HG03520 (cell line): ENCODE results near the gene PNO1.
A peak's percentile ranks its signal among the peaks of the same experiment; 100 is the strongest.
"Not testable (repeated sequence)": the region's sequence is repeated elsewhere in the genome, so short reads cannot be mapped to it uniquely, and the experiment has no call there.

Source experiments
- ATAC-seq: cut with Tn5 transposase; IDR thresholded peaks from one replicate; pipeline ENCODE4 v1.9.1; 2021; ENCODE audit warnings: mild to moderate bottlenecking, moderate library complexity; ENCODE audit not compliant: unreplicated experiment

The PNO1 gene

DNA sequence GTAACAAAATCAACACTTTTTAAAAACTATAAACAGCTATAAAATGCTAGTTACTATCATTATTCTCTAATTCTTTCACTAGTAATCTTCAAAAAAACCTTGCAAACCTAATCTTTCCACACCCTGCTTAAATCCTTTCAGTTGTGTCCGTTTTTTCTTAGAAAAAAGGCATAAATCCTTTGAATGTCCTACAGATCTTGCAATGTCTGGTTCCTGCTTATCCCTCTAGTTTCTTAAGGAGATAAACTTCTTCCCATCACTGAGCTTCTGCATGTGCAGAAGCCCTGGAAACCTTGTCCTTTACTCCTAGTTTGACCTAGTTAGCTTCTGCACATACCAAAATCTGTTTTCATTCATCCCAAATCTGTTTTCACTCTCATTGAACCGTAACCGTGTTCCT is 1.3 kb upstream of the PNO1 start:
- no peak for ATAC-seq

DNA sequence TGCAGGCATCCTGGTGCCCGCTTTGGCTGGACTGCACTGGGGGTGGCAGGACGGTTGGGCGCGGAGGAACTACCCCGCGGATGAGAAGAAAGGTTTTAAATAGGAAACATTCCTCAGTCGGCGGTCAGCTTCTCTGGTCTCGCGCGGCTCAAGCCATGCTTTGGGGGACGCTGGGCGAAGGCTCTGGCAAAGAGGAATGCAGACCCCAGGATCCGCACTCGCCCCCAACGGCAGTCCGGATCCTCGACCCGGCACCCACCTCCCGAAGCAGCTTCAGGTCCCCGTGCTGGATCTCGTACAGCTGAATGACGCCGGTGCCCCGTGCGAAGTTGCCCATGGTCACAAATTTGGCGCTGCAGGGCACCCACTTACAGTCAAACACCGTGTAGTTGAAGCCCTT is 686 bp upstream of the PNO1 start:
- peak; percentile 26 for ATAC-seq

DNA sequence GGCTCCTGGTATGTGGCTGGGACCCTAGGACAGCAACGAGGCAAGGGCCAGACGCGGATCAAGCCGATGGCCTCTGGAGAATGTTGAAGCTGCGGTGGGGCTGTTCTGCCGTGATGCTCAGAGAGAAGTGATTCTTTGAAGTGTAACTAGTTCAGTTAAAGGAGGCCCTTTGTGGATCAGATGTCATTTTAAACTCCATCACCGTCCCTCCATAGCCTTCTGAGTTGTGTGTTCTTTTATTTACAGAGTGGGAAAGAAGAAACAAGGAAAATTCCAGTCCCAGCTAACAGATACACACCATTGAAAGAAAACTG is 403 bp downstream of the PNO1 start:
- ATAC-seq: no peak

DNA sequence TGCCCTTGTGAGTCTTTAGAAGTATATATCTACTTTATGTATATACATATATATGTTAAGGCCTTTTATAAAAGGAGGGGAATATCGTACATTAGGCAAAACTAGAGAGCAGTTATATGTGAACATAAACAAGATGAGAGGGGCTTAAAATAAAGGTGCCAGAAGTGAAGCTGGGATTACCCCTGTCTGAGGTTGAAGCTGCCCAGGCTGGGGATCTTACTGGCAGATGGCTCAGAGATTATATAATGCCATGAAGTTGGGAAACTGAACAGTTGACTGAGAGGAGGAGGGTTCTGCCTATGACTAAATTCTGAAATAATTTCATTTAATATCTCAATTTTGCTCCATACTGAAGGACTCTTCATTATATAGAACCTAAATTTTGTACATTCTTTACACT is 6.0 kb downstream of the PNO1 start:
- no peak for ATAC-seq

DNA sequence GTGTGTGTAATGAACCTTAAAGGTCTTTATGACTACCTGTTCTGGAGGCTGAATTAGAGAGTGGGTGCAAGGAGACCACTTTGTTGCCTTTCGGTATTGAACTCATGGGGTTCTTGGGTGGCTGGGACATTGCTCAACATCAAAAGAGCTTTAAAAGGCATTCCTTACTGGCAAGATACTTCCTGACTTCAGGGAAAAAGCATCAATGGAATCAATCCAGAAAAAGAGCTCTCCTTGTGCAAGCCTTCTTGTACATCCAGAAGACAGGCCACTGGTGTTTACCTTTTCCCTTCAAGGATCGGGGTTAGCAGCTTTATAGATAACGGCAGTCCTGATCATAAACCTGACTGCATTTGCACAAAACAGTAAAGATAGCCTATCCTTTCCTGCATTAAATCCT is 9.5 kb downstream of the PNO1 start:
- ATAC-seq: no peak

- no peak for ATAC-seq
These were observed 11.6 kb downstream of the PNO1 start for GRCh38 chr2:68169308-68169707.

DNA sequence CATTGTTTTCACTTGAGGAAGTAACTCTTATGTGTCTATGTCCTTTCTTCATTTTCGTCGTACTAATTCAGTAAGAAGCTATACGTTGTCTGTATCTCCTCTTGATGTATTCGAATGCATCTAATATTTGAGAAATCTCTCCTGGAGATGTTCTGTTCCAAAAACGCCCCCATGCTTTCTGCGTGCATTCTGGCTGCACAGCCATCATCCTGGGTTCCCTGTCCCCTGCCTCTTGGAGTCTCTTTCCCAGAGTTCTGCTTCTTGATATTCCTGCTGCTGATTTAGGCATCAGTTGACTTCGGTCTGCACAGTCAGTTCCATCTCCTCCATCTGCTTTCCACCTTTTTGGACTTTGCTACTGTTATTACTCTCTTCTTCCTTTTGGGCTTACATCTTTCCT is 13.5 kb downstream of the PNO1 start:
- no peak for ATAC-seq

- ATAC-seq: no peak
These were observed 14.0 kb downstream of the PNO1 start for GRCh38 chr2:68171684-68172083.

GRCh38 chr2:68172521-68172920 is 14.8 kb downstream of the PNO1 start:
- no peak for ATAC-seq

GRCh38 chr2:68172990-68173700 is 15.5 kb downstream of the PNO1 start:
- no peak for ATAC-seq

- ATAC-seq: not testable (repeated sequence)
These were observed 17.5 kb downstream of the PNO1 start for GRCh38 chr2:68175210-68175609.

- no peak for ATAC-seq
These were observed 19.0 kb downstream of the PNO1 start for GRCh38 chr2:68176657-68177056.

DNA sequence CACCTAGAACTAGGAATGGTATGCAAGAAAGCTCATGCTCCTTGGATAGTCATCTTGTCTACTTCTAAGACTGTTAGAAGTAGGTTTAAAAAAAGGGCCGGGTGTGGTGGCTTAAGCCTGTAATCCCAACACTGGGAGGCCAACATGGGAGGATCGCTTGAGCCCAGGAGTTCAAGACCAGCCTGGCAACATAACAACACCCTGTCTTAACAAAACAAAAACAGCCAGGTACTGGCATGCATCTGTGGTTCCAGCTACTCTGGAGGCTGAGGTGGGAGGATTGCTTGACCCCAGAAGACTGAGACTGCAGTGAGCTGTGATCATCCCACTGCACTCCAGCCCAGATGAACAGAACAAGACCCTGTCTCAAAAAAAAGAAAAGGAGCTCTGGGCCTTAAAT is 19.9 kb downstream of the PNO1 start:
- ATAC-seq: no peak

DNA sequence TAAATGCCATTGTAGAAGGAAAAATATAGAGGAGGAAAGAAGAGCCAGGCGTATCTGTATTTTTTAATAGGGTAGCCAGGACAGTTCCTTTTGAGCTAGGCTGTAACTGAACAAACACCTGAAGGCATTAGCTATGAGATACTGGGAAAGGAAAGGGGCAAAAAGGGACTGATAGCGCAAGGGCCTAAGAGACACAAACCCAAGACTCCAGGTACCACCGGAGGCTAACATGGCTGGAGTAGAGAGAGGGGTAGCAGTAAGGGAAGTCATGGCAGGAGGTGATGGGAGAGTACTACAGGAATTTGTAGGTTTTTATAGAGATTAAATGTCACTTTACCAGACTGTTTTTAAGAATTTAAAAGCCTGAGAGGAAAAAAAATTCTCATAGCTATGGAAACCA is 20.7 kb downstream of the PNO1 start:
- ATAC-seq: no peak

- no peak for ATAC-seq
These were observed 21.4 kb downstream of the PNO1 start for GRCh38 chr2:68178954-68179627.

GRCh38 chr2:68182902-68183301 is 25.2 kb downstream of the PNO1 start:
- ATAC-seq: no peak

DNA sequence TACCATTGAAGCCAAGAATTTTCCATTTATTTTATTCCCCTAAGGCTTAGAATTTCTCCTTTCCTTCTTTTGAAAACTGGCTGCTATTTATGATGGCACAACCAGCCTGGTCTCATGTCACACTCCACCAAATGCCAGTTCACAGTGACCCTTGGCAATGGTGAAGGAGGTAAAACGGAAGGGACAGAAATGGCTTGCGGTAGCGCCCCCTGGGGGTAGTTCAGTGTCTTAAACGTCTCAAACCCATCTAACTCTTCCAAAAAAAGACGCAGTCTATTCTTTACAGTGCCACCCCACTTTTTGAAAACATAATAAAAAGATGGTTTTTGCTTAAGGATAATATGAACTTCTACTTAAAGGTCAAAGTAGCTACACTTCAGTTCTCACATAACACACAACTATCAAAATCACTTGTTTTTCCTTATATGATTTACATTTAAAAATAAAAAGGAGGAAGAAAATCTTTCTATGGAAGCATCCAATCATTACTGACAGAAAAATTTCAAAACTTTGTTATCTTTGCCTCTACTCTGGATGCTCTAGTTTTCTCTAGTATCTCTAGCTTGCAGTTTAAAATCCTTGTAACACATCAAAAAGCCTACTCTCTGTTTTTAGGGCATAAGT is 28.0 kb downstream of the PNO1 start:
- no peak for ATAC-seq

DNA sequence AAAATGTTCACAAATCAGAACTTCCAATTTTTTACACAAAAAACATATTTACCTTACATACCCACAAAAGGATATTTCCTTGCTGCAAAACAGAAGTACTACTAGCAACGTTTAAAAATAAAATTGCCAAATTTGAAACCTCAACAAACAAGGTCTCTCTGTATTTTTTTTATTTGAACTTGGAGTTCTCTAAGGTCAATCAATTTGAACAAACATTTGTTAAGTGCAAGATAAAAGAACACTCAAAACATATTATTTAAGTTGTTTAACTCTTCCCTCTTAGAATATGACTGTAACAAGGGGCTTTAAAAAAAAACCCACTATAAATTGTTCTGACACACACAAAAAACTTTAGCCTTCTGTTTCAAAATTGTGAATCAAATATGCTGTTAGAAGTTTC is 29.6 kb downstream of the PNO1 start:
- ATAC-seq: no peak

GRCh38 chr2:68188831-68189230 is 31.1 kb downstream of the PNO1 start:
- no peak for ATAC-seq

- no peak for ATAC-seq
These were observed 32.5 kb downstream of the PNO1 start for GRCh38 chr2:68189991-68190784.

DNA sequence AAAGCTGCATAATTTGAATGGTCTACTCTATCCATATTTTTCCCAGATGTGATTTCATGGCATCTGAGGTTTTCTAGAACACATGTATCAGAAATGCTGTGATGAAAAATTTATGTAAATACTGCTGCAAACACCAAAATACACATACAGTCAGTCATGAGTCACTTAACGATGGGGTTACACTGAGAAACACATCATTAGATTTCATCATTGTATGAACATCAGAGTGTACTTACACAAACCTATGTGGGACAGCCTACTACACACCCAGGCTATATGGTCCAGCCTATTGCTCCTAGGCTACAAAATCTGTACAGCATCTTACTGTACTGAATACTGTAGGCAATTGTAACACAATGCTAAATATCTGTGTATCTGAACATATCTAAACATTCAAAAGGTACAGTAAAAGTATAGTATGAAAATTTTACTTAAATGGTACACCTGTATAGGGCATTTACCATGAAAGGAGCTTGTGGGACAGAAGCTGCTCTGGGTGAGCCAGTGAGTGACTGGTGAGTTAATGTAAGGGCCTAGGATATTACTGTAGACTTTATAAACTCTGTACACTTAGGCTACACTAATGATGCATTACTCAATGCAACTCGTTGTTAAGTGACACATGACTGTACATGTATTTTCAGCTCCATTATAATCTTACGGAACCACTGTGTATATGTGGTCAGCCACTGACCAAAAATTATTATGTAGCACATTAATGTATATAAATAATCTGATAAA is 33.5 kb downstream of the PNO1 start:
- ATAC-seq: no peak
